PFSK-1 (cell line): Measurements from ENCODE around the gene HLA-DMA.

Source experiments
- FOXP2 ChIP-seq: optimal IDR thresholded peaks from 2 replicates; pipeline ENCODE3; 2011; ENCODE audit warnings: borderline replicate concordance, control low read depth, inconsistent platforms; ENCODE audit not compliant: insufficient read depth; ENCODE audit errors: extremely low read length, extremely low read depth
- POLR2AphosphoS5 ChIP-seq: IDR thresholded peaks from 2 replicates; pipeline ENCODE4 v1.6.1; 2012; ENCODE audit warnings: low read depth, mild to moderate bottlenecking, control low read depth, low read length, moderate library complexity
- SIN3A ChIP-seq: IDR thresholded peaks from 2 replicates; pipeline ENCODE4 v1.6.1; 2012; ENCODE audit warnings: mild to moderate bottlenecking, low read length, moderate library complexity, borderline replicate concordance; ENCODE audit not compliant: insufficient read depth
- TAF1 ChIP-seq: IDR thresholded peaks from 2 replicates; pipeline ENCODE4 v1.6.1; 2012; ENCODE audit warnings: low read length, control low read depth, borderline replicate concordance; ENCODE audit not compliant: insufficient read depth
- TF ChIP-seq, protein P1 (sequence below), 2 experiments: IDR thresholded peaks; 2 replicates each; pipeline versions ENCODE4 v1.6.1 to v1.8.0; 2011 to 2012; ENCODE audit warnings: low read depth in 2 of 2, low read length in 2 of 2, control low read depth in 1 of 2, inconsistent platforms in 1 of 2, mild to moderate bottlenecking in 1 of 2, moderate library complexity in 1 of 2; ENCODE audit not compliant: insufficient read depth in 1 of 2

HLA-DMA gene

DNA sequence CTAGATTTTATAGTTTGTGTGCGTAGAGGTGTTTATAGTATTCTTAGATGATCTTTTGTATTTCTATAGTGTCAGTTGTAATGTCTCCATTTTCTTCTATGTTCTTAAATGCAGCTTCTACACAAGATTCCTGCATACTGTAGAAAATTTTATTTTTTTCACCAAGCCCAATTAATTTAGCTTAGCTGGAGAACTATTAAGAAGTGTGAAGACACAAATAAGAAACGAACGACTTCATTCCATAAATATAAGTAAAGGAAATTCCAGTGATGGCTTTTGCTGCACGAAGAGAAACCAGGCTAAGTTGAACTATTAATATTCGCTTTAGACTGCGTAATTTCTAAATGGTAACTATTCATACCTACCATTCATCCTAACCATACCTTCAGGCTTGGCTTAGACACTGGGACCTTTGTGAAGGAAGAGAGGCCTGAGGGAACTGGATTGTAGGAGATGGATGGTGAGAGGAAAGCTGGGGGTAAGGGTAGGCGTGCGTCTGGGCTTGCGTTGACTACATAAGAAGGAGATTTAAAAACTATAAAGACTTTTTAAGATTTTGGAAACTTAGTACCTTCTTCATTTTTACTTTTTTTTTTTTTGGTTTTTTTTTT lies 40.6 kb upstream of the HLA-DMA start:
- TF ChIP-seq TAF1 = no peak

GRCh38 chr6:32991972-32992371 lies 39.1 kb upstream of the HLA-DMA start:
- TF ChIP-seq, protein P1, sequence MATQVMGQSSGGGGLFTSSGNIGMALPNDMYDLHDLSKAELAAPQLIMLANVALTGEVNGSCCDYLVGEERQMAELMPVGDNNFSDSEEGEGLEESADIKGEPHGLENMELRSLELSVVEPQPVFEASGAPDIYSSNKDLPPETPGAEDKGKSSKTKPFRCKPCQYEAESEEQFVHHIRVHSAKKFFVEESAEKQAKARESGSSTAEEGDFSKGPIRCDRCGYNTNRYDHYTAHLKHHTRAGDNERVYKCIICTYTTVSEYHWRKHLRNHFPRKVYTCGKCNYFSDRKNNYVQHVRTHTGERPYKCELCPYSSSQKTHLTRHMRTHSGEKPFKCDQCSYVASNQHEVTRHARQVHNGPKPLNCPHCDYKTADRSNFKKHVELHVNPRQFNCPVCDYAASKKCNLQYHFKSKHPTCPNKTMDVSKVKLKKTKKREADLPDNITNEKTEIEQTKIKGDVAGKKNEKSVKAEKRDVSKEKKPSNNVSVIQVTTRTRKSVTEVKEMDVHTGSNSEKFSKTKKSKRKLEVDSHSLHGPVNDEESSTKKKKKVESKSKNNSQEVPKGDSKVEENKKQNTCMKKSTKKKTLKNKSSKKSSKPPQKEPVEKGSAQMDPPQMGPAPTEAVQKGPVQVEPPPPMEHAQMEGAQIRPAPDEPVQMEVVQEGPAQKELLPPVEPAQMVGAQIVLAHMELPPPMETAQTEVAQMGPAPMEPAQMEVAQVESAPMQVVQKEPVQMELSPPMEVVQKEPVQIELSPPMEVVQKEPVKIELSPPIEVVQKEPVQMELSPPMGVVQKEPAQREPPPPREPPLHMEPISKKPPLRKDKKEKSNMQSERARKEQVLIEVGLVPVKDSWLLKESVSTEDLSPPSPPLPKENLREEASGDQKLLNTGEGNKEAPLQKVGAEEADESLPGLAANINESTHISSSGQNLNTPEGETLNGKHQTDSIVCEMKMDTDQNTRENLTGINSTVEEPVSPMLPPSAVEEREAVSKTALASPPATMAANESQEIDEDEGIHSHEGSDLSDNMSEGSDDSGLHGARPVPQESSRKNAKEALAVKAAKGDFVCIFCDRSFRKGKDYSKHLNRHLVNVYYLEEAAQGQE (IDR thresholded peaks at IDR 0.05; ENCODE audit: insufficient read depth in 1 of 2, low read depth in 2 of 2, low read length in 2 of 2) = no peak
- TF ChIP-seq SIN3A (no peak), TAF1 (no peak), FOXP2 (no peak), POLR2AphosphoS5 (no peak)

- TF ChIP-seq TAF1 (no peak), SIN3A (no peak), POLR2AphosphoS5 (no peak), FOXP2 (no peak)
- TF ChIP-seq, protein P1 (IDR thresholded peaks at IDR 0.05; ENCODE audit: insufficient read depth in 1 of 2, low read depth in 2 of 2, low read length in 2 of 2) = no peak
Measured at GRCh38 chr6:32989368-32989767, 36.5 kb upstream of the HLA-DMA start.

DNA sequence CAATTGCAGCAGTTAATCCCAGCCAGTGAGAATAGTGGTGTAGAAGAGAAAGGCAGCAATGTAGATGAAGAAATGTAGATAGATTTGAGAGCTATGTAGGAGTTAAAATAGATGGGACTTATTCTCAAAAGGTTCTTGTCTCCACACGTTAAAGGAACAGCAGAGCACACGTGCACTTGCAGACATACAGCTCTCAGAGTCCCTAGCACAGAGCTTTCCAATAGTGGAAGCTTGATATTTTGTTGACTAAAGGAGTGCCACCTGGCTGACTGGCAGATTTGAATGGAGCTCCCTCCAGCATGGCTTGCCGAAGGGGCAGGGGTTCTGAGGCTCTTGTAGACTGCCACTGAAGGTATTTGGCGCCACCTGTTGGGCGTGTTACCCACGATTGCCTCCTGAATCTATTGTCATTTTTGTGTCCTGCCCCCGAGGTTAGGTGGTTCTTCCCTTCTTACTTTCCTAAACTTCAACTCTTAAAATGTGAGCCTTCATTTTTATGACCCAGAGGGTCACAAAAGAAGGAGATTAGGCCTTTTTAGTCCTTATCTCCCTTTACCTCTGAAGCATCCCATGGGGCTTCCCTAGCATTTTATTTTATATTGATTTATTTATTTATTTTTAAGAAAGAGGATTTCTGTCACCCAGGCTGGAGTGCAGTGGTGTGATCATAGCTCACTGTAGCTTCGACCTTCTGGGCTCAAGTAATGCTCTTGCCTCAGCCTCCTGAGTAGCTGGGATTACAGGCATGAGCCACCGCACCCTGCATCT lies 31.9 kb upstream of the HLA-DMA start:
- no peak for TF ChIP-seq FOXP2
- TF ChIP-seq SIN3A = no peak
- no peak for TF ChIP-seq TAF1
- TF ChIP-seq, protein P1 (IDR thresholded peaks at IDR 0.05; ENCODE audit: insufficient read depth in 1 of 2, low read depth in 2 of 2, low read length in 2 of 2) = no peak
- no peak for TF ChIP-seq POLR2AphosphoS5

- TF ChIP-seq TAF1 = no peak
- no peak for TF ChIP-seq POLR2AphosphoS5
- TF ChIP-seq SIN3A = no peak
- TF ChIP-seq FOXP2 = no peak
Measured at GRCh38 chr6:32983964-32984621, 31.2 kb upstream of the HLA-DMA start.

DNA sequence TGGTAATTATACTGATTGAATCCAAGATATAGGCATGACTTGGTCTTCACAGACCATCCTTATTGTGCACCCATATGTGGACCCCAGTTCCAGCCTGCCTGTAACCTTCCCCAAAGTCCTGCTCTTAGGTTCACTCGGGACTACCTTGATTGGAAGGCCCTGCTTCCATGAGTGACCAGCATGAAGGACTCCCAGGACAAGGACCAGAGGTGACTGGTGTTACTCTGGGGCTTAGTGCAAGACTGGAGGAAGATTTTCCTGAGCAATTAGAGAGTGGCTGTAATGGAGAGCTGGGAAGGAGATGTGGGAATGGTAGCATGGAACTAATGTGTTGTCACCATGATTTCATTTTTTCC lies 30.6 kb upstream of the HLA-DMA start:
- TF ChIP-seq FOXP2 (no peak), TAF1 (no peak), POLR2AphosphoS5 (no peak), SIN3A (no peak)
- TF ChIP-seq, protein P1 (IDR thresholded peaks at IDR 0.05; ENCODE audit: insufficient read depth in 1 of 2, low read depth in 2 of 2, low read length in 2 of 2) = no peak
